Trophoblast cell (in vitro differentiated cells and primary cell): ENCODE measurements around the gene IL12RB1.

Experiments used
- DNase-seq, 2 donors: peaks; one replicate each; pipeline ENCODE4 v3.0.0-alpha.2; 2016
- H2AFZ ChIP-seq: 2 replicates; pipeline ENCODE4 v1.6.1; 2013; ENCODE audit warnings: low read length, moderate library complexity, mild to moderate bottlenecking; ENCODE audit not compliant: insufficient read depth, poor library complexity
- H2AK5ac ChIP-seq: 2 replicates; pipeline ENCODE4 v1.6.1; 2013; ENCODE audit warnings: mild to moderate bottlenecking, low read length
- H2BK120ac ChIP-seq: 2 replicates; pipeline ENCODE4 v1.6.1; 2013; ENCODE audit warnings: low read length, mild to moderate bottlenecking, moderate library complexity; ENCODE audit not compliant: insufficient read depth, poor library complexity
- H2BK12ac ChIP-seq: 2 replicates; pipeline ENCODE4 v1.6.1; 2013; ENCODE audit warnings: mild to moderate bottlenecking, low read length, moderate library complexity
- H2BK5ac ChIP-seq: 2 replicates; pipeline ENCODE4 v1.6.1; 2013; ENCODE audit warnings: low read length, low read depth, moderate library complexity, mild to moderate bottlenecking; ENCODE audit not compliant: poor library complexity
- H3K14ac ChIP-seq: 2 replicates; pipeline ENCODE4 v1.6.1; 2013; ENCODE audit warnings: mild to moderate bottlenecking, low read length
- H3K18ac ChIP-seq: 2 replicates; pipeline ENCODE4 v1.6.1; 2013; ENCODE audit warnings: mild to moderate bottlenecking, low read length
- H3K23ac ChIP-seq: 2 replicates; pipeline ENCODE4 v1.6.1; 2013; ENCODE audit warnings: low read length
- H3K27ac ChIP-seq: 2 replicates; pipeline ENCODE4 v1.5.1; 2013; ENCODE audit warnings: low read depth, mild to moderate bottlenecking, inconsistent platforms, low read length, moderate library complexity
- H3K27me3 ChIP-seq: 2 replicates; pipeline ENCODE4 v1.6.1; 2013; ENCODE audit warnings: inconsistent platforms, mild to moderate bottlenecking, low read length, moderate library complexity; ENCODE audit not compliant: insufficient read depth
- H3K36me3 ChIP-seq, 2 experiments: 1 replicate in 1 of 2; 2 replicates in 1 of 2; pipeline ENCODE4 v1.6.1; 2013; ENCODE audit warnings: low read length in 2 of 2, mild to moderate bottlenecking in 2 of 2, moderate library complexity in 1 of 2; ENCODE audit not compliant: insufficient read depth in 2 of 2, control insufficient read depth in 1 of 2
- H3K4ac ChIP-seq: 2 replicates; pipeline ENCODE4 v1.6.1; 2013; ENCODE audit warnings: low read depth, mild to moderate bottlenecking, low read length, moderate library complexity
- H3K4me1 ChIP-seq, 2 experiments: 1 replicate in 1 of 2; 2 replicates in 1 of 2; pipeline ENCODE4 v1.6.1; 2013; ENCODE audit warnings: low read length in 2 of 2, mild to moderate bottlenecking in 2 of 2, moderate library complexity in 1 of 2; ENCODE audit not compliant: insufficient read depth in 2 of 2, control insufficient read depth in 1 of 2
- H3K4me2 ChIP-seq: 2 replicates; pipeline ENCODE4 v1.6.1; 2013; ENCODE audit warnings: inconsistent platforms, mild to moderate bottlenecking, low read length, moderate library complexity
- H3K4me3 ChIP-seq: 2 replicates; pipeline ENCODE4 v1.5.1; 2013; ENCODE audit warnings: mild to moderate bottlenecking, low read depth, low read length, inconsistent platforms
- H3K79me1 ChIP-seq: one replicate; pipeline ENCODE4 v1.6.1; 2013; ENCODE audit warnings: low read length
- H3K79me2 ChIP-seq: 2 replicates; pipeline ENCODE4 v1.6.1; 2013; ENCODE audit warnings: low read length, mild to moderate bottlenecking; ENCODE audit not compliant: control insufficient read depth, insufficient read depth, poor library complexity
- H3K9ac ChIP-seq: 2 replicates; pipeline ENCODE4 v1.6.1; 2013; ENCODE audit warnings: mild to moderate bottlenecking, low read length
- H3K9me3 ChIP-seq: 2 replicates; pipeline ENCODE4 v1.6.1; 2013; ENCODE audit warnings: low read depth, mild to moderate bottlenecking, control low read depth, inconsistent platforms, low read length; ENCODE audit not compliant: insufficient read depth
- H4K12ac ChIP-seq: 2 replicates; pipeline ENCODE4 v1.6.1; 2013; ENCODE audit warnings: low read depth, mild to moderate bottlenecking, low read length, moderate library complexity
- H4K8ac ChIP-seq: 2 replicates; pipeline ENCODE4 v1.6.1; 2013; ENCODE audit warnings: low read depth, mild to moderate bottlenecking, low read length, moderate library complexity
- H4K91ac ChIP-seq: one replicate; pipeline ENCODE4 v1.6.1; 2013; ENCODE audit warnings: low read depth, mild to moderate bottlenecking, low read length, moderate library complexity
- WGBS: extraction: QIAGEN DNeasy Blood & Tissue Kit; methylation state at CpG from one replicate; pipeline ENCODE4 v1.1.7; 2013; ENCODE audit warnings: missing lambda C conversion rate; ENCODE audit not compliant: insufficient read length, insufficient coverage; ENCODE audit errors: extremely low coverage; 5-methylcytosine and 5-hydroxymethylcytosine counted together

The IL12RB1 gene

GRCh38 chr19:18046059-18046718 lies 40.5 kb downstream of the IL12RB1 start:
- Histone ChIP-seq H3K4me1 (no peaks in the 10 kb centered on the region), H3K36me3 (no peaks in the 10 kb centered on the region), H3K9ac (no peak overlapping the region), H3K4me2 (no peak overlapping the region), H3K27ac (no peak overlapping the region), H3K14ac (no peak overlapping the region), H3K79me2 (no peaks in the 10 kb centered on the region), H4K12ac (no peak overlapping the region), H4K91ac (no peak overlapping the region), H3K27me3 (no peaks in the 10 kb centered on the region), H3K23ac (no peak overlapping the region), H3K79me1 (no peaks in the 10 kb centered on the region), H3K4ac (no peak overlapping the region), H2BK5ac (no peak overlapping the region), H2BK12ac (no peak overlapping the region), H3K9me3 (no peaks in the 10 kb centered on the region), H4K8ac (no peak overlapping the region), H3K4me3 (no peak overlapping the region), H2BK120ac (no peak overlapping the region), H3K18ac (no peak overlapping the region), H2AFZ (no peak overlapping the region), H2AK5ac (no peak overlapping the region)
- peak; percentile 25 to 30 for DNase-seq
- WGBS = no CpG with 5 or more reads among the region's 14 CpGs

GRCh38 chr19:18045307-18046050 lies 41.3 kb downstream of the IL12RB1 start:
- H3K79me2 ChIP-seq = no peaks in the 10 kb centered on the region
- H3K79me1 ChIP-seq = no peaks in the 10 kb centered on the region
- no peak overlapping the region for H3K4me3 ChIP-seq
- no peak overlapping the region for H3K27ac ChIP-seq
- no peak overlapping the region for H3K18ac ChIP-seq
- no peaks in the 10 kb centered on the region for H3K27me3 ChIP-seq
- no peak overlapping the region for H3K9ac ChIP-seq
- no peak overlapping the region for H3K4me2 ChIP-seq
- no peak overlapping the region for H2BK5ac ChIP-seq
- no peak overlapping the region for H3K4ac ChIP-seq
- no peak for DNase-seq
- H3K9me3 ChIP-seq = peaks cover 2% of the 10 kb centered on the region
- H3K14ac ChIP-seq = no peak overlapping the region
- no peak overlapping the region for H2BK120ac ChIP-seq
- H3K23ac ChIP-seq = no peak overlapping the region
- H2AFZ ChIP-seq = no peak overlapping the region
- H4K8ac ChIP-seq = no peak overlapping the region
- no peaks in the 10 kb centered on the region for H3K4me1 ChIP-seq
- H2AK5ac ChIP-seq = no peak overlapping the region
- H4K12ac ChIP-seq = no peak overlapping the region
- no peak overlapping the region for H4K91ac ChIP-seq
- WGBS = no CpG with 5 or more reads among the region's 7 CpGs
- H2BK12ac ChIP-seq = no peak overlapping the region
- no peaks in the 10 kb centered on the region for H3K36me3 ChIP-seq

- Histone ChIP-seq H3K27ac (no peak overlapping the region), H3K23ac (no peak overlapping the region), H3K9ac (no peak overlapping the region), H3K14ac (no peak overlapping the region), H3K36me3 (no peaks in the 10 kb centered on the region), H3K4me1 (no peaks in the 10 kb centered on the region), H4K12ac (no peak overlapping the region), H3K4me2 (no peak overlapping the region), H2AFZ (no peak overlapping the region), H3K27me3 (no peaks in the 10 kb centered on the region), H3K18ac (no peak overlapping the region), H2AK5ac (no peak overlapping the region), H3K4me3 (no peak overlapping the region), H2BK120ac (no peak overlapping the region), H4K8ac (no peak overlapping the region), H2BK5ac (no peak overlapping the region), H2BK12ac (no peak overlapping the region), H4K91ac (no peak overlapping the region), H3K79me1 (no peaks in the 10 kb centered on the region), H3K4ac (no peak overlapping the region), H3K79me2 (no peaks in the 10 kb centered on the region), H3K9me3 (peaks cover 2% of the 10 kb centered on the region)
- no CpG with 5 or more reads among the region's 12 CpGs for WGBS
- DNase-seq = peak; percentile 32 to 59
These were observed 41.9 kb downstream of the IL12RB1 start for GRCh38 chr19:18044825-18045304.

GRCh38 chr19:18043676-18044075 lies 43.1 kb downstream of the IL12RB1 start:
- H2AK5ac ChIP-seq = no peak overlapping the region
- no peak overlapping the region for H3K4me2 ChIP-seq
- no peaks in the 10 kb centered on the region for H3K36me3 ChIP-seq
- H3K4me3 ChIP-seq = no peak overlapping the region
- H3K18ac ChIP-seq = no peak overlapping the region
- H4K8ac ChIP-seq = no peak overlapping the region
- no peak overlapping the region for H2BK12ac ChIP-seq
- no peak overlapping the region for H2BK120ac ChIP-seq
- DNase-seq = no peak
- WGBS = no CpG with 5 or more reads among the region's 3 CpGs
- no peak overlapping the region for H4K12ac ChIP-seq
- no peaks in the 10 kb centered on the region for H3K4me1 ChIP-seq
- no peak overlapping the region for H3K27ac ChIP-seq
- H3K27me3 ChIP-seq = no peaks in the 10 kb centered on the region
- no peak overlapping the region for H4K91ac ChIP-seq
- H3K79me2 ChIP-seq = no peaks in the 10 kb centered on the region
- no peak overlapping the region for H2AFZ ChIP-seq
- H2BK5ac ChIP-seq = no peak overlapping the region
- no peaks in the 10 kb centered on the region for H3K79me1 ChIP-seq
- no peak overlapping the region for H3K23ac ChIP-seq
- no peak overlapping the region for H3K4ac ChIP-seq
- no peak overlapping the region for H3K9ac ChIP-seq
- H3K14ac ChIP-seq = no peak overlapping the region
- peaks cover 2% of the 10 kb centered on the region for H3K9me3 ChIP-seq
